Keratinocyte (primary cell): ENCODE data around the gene KCNH1.

Experiments used
- CTCF ChIP-seq, 3 experiments: IDR thresholded peaks in 1 of 3; conservative IDR thresholded peaks in 1 of 3; optimal IDR thresholded peaks in 1 of 3; 2 replicates in 2 of 3; 3 replicates in 1 of 3; pipeline versions ENCODE3 to v1.5.1; 2011; ENCODE audit warnings: low read length in 3 of 3, mild to moderate bottlenecking in 3 of 3, moderate library complexity in 2 of 3, control low read depth in 1 of 3, inconsistent platforms in 1 of 3; ENCODE audit not compliant: insufficient read depth in 2 of 3; ENCODE audit errors: extremely low read depth in 1 of 3
- EZH2 ChIP-seq: IDR thresholded peaks from one replicate; pipeline ENCODE4 v1.6.1; 2012; ENCODE audit warnings: inconsistent platforms, mild to moderate bottlenecking, low read length, moderate library complexity

DNA sequence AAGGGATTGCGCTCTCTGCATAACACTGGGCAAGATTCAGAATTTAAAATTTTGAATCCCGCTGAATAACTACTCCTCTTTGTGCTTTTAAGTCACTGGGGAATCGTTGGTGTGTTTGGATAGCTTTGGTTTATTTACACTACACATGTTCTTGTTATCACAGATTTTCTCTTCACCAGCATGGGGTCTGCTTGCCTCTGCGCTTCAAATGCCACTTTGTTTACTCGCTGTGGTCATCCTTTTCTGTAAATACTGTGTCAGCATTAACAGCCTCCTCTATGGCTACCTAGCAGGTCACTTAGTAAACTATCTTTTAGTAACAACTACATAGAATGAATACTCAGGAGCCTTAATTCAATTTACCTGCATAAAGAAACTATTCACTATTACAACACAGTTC lies 14.4 kb upstream of the KCNH1 start:
- TF ChIP-seq CTCF (optimal IDR thresholded peaks at IDR 0.05 in 1 of 3, IDR thresholded peaks at IDR 0.05 in 1 of 3, conservative IDR thresholded peaks at IDR 0.05 in 1 of 3; ENCODE audit: extremely low read depth in 1 of 3, insufficient read depth in 2 of 3, low read length in 3 of 3) = no peak
- no peak for TF ChIP-seq EZH2
